ENCODE results near the gene FOXF1. TPM values are rescaled to one million over a fixed set of nuclear protein-coding genes. Genes with fewer than 3 reads are reported as not detected.

Gene FOXF1
- total and polyA plus RNA-seq, 9 of the 15 experiments (the other 6 are each of a cell fraction or from before 2014, with no cell fraction given) = 0.04 TPM; not detected in 8

- no peak for ATAC-seq
- H3K4me3 ChIP-seq = no peak overlapping the region
- no peaks in the 10 kb centered on the region; the same call in 1 of the 2 replicates for H3K9me3 ChIP-seq (replicated peaks; ENCODE audit: control insufficient read depth, insufficient read depth, low read depth, low read length)
- H3K36me3 ChIP-seq (ENCODE audit: control insufficient read depth, insufficient read depth, low read length) = no peaks in the 10 kb centered on the region
- no peak for DNase-seq (ENCODE audit: extremely low read depth in 1 of 4, low spot score in 3 of 4)
- CTCF ChIA-PET (ENCODE audit: low intra/inter-chr PET ratio) = no interaction called here
- no peak overlapping the region for H3K27ac ChIP-seq (ENCODE audit: extremely low read depth, low read depth, low read length)
- WGBS (ENCODE audit: insufficient coverage, low coverage, missing lambda C conversion rate) = 2% methylated on average over 20 of the region's 29 CpGs
- FAIRE-seq = no peak
- no peak overlapping the region for H3K9ac ChIP-seq (ENCODE audit: insufficient read depth in 1 of 2, low read depth in 2 of 2, low read length in 2 of 2)
- intact Hi-C loops (cut with micrococcal nuclease) = no loop called here
- in situ Hi-C loops (cut with MboI) = no loop called here
- no peaks in the 10 kb centered on the region for H3K79me2 ChIP-seq (ENCODE audit: control insufficient read depth, insufficient read depth, low read length)
- POLR2A ChIA-PET = interaction anchor here (0.7 kb wide), 1 partner anchor 17 kb away, joined by 3 read pairs; no protein-coding TSS in a partner anchor
- H4K20me1 ChIP-seq (replicated peaks; ENCODE audit: control insufficient read depth, insufficient read depth, low read length) = no peaks in the 10 kb centered on the region; the same call in 1 of the 2 replicates
- no peak overlapping the region for H2AFZ ChIP-seq (ENCODE audit: low read depth, low read length)
- H3K4me2 ChIP-seq (ENCODE audit: insufficient read depth, low read length) = no peak overlapping the region
- H3K4me1 ChIP-seq (replicated peaks in 1 of 2; ENCODE audit: control insufficient read depth in 2 of 2, insufficient read depth in 2 of 2, low read length in 2 of 2) = no peaks in the 10 kb centered on the region
- H3K27me3 ChIP-seq (ENCODE audit: control insufficient read depth in 2 of 2, insufficient read depth in 2 of 2, low read length in 2 of 2) = peaks cover 3 to 30% of the 10 kb centered on the region in 2 experiments; a peak in 3 of 5 replicates
- H3K9me1 ChIP-seq (ENCODE audit: control insufficient read depth, insufficient read depth, low read length) = no peaks in the 10 kb centered on the region
- no TSS peak for BruUV-seq (replicated peaks)
- no peak for TF ChIP-seq RBM15 (IDR thresholded peaks at IDR 0.05; ENCODE audit: insufficient read depth, low read length)
- no peak for TF ChIP-seq BACH1 (tag; IDR thresholded peaks at IDR 0.05)
- no peak for TF ChIP-seq PHTF2 (CRISPR knock-in tag; IDR thresholded peaks at IDR 0.05)
- no peak for TF ChIP-seq MCM7 (IDR thresholded peaks at IDR 0.05)
- TF ChIP-seq ZNF57 (CRISPR knock-in tag; IDR thresholded peaks at IDR 0.05) = no peak
- no peak for TF ChIP-seq SMARCE1 (IDR thresholded peaks at IDR 0.05)
- TF ChIP-seq ZBTB11 (CRISPR knock-in tag; IDR thresholded peaks at IDR 0.05) = no peak
- TF ChIP-seq ZFP1 (CRISPR knock-in tag; IDR thresholded peaks at IDR 0.05) = no peak
- no peak for TF ChIP-seq ZNF347 (CRISPR knock-in tag; IDR thresholded peaks at IDR 0.05; ENCODE audit: low read depth)
- TF ChIP-seq RHOXF2B (CRISPR knock-in tag; conservative IDR thresholded peaks at IDR 0.05) = no peak
- no peak for TF ChIP-seq ZNF444 (CRISPR knock-in tag; IDR thresholded peaks at IDR 0.05)
- TF ChIP-seq PRDM10 (IDR thresholded peaks at IDR 0.05; ENCODE audit: partially characterized antibody) = no peak
- no peak for TF ChIP-seq E2F5 (CRISPR knock-in tag; IDR thresholded peaks at IDR 0.05)
These were observed 43.5 kb upstream of the FOXF1 start for GRCh38 chr16:86466696-86467406.

Data from K562 (cell line).